Mesendoderm (in vitro differentiated cells): ENCODE results near the gene DDX17.

ENCODE experiments used
- DNase-seq: peaks from one replicate; pipeline ENCODE4 v3.0.0; 2013
- H2AK5ac ChIP-seq: 2 replicates; pipeline ENCODE4 v1.6.1; 2013; ENCODE audit warnings: low read length, inconsistent platforms
- H2BK120ac ChIP-seq: 2 replicates; pipeline ENCODE4 v1.6.1; 2013; ENCODE audit warnings: low read depth, mild to moderate bottlenecking, low read length, moderate library complexity, mixed read lengths
- H2BK15ac ChIP-seq: replicated peaks from 2 replicates; pipeline ENCODE4 v1.6.1; 2013; ENCODE audit warnings: low read depth, mild to moderate bottlenecking, moderate library complexity
- H2BK5ac ChIP-seq: 2 replicates; pipeline ENCODE4 v1.6.1; 2013; ENCODE audit warnings: low read length, inconsistent platforms
- H3K18ac ChIP-seq: 2 replicates; pipeline ENCODE4 v1.6.1; 2013; ENCODE audit warnings: mild to moderate bottlenecking, low read length, mixed read lengths
- H3K23ac ChIP-seq: one replicate; pipeline ENCODE4 v1.6.1; 2013; ENCODE audit warnings: low read length
- H3K27ac ChIP-seq: 2 replicates; pipeline ENCODE4 v1.5.1; 2013; ENCODE audit warnings: low read depth, mild to moderate bottlenecking, inconsistent platforms, low read length, moderate library complexity
- H3K27me3 ChIP-seq: 2 replicates; pipeline ENCODE4 v1.6.1; 2013; ENCODE audit warnings: low read length, control low read depth, mild to moderate bottlenecking, inconsistent platforms; ENCODE audit not compliant: insufficient read depth, poor library complexity
- H3K36me3 ChIP-seq: 2 replicates; pipeline ENCODE4 v1.6.1; 2013; ENCODE audit warnings: low read length, inconsistent platforms; ENCODE audit not compliant: control insufficient read depth, insufficient read depth
- H3K4ac ChIP-seq: one replicate; pipeline ENCODE4 v1.6.1; 2013; ENCODE audit warnings: low read depth, mild to moderate bottlenecking, low read length, moderate library complexity
- H3K4me1 ChIP-seq: 2 replicates; pipeline ENCODE4 v1.6.1; 2013; ENCODE audit warnings: low read depth, low read length, inconsistent platforms; ENCODE audit not compliant: control insufficient read depth
- H3K4me2 ChIP-seq: 2 replicates; pipeline ENCODE4 v1.6.1; 2013; ENCODE audit warnings: low read length
- H3K4me3 ChIP-seq: 2 replicates; pipeline ENCODE4 v1.5.1; 2013; ENCODE audit warnings: mild to moderate bottlenecking, low read length
- H3K56ac ChIP-seq: one replicate; pipeline ENCODE4 v1.6.1; 2013; ENCODE audit warnings: low read length
- H3K79me1 ChIP-seq: 2 replicates; pipeline ENCODE4 v1.6.1; 2013; ENCODE audit warnings: low read length, inconsistent platforms
- H3K79me2 ChIP-seq: 2 replicates; pipeline ENCODE4 v1.6.1; 2013; ENCODE audit warnings: mild to moderate bottlenecking, low read length; ENCODE audit not compliant: control insufficient read depth, insufficient read depth
- H3K9ac ChIP-seq: 2 replicates; pipeline ENCODE4 v1.6.1; 2013; ENCODE audit warnings: low read length, inconsistent platforms
- H4K5ac ChIP-seq: one replicate; pipeline ENCODE4 v1.6.1; 2013; ENCODE audit warnings: low read length
- H4K8ac ChIP-seq: one replicate; pipeline ENCODE4 v1.6.1; 2013; ENCODE audit warnings: low read depth, mild to moderate bottlenecking, control low read depth, low read length, moderate library complexity
- WGBS: extraction: QIAGEN DNeasy Blood & Tissue Kit; methylation state at CpG from one replicate; pipeline ENCODE4 v1.1.7; 2013; ENCODE audit warnings: low lambda C conversion rate, missing lambda C conversion rate; ENCODE audit not compliant: insufficient coverage; ENCODE audit errors: extremely low coverage; 5-methylcytosine and 5-hydroxymethylcytosine counted together

DDX17 gene

DNA sequence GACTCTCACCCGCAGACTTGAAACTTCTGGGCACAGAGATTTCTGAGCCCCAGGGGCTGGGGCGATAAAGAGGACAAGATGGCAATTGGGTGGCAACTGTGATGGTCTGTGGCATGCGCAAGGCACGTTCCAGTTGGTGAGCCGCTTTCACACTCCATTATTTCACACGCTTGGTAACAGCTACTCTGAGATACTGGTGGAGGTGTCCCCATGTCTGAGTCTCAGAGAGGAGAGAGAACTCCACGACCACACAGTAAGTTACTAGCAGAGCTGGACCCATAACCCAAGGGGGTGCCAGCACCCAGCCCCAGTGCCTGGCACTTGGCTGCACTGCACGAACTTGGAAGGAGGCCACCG, 45.1 kb downstream of the DDX17 start:
- Histone ChIP-seq H3K4me1 (no peaks in the 10 kb centered on the region), H3K27me3 (peaks cover 2% of the 10 kb centered on the region), H4K5ac (no peak overlapping the region), H3K56ac (peak overlapping the region; percentile 26), H3K4me2 (peak overlapping the region; percentile 8), H3K23ac (no peak overlapping the region), H3K18ac (no peak overlapping the region), H2BK120ac (no peak overlapping the region), H3K27ac (no peak overlapping the region), H3K79me1 (no peaks in the 10 kb centered on the region), H4K8ac (no peak overlapping the region), H3K79me2 (no peaks in the 10 kb centered on the region), H3K4me3 (no peak overlapping the region), H2BK5ac (no peak overlapping the region), H3K4ac (no peak overlapping the region), H2BK15ac (no peak overlapping the region), H2AK5ac (no peak overlapping the region), H3K9ac (no peak overlapping the region), H3K36me3 (no peaks in the 10 kb centered on the region)
- DNase-seq, result no peak
- no CpG with 5 or more reads among the region's 9 CpGs for WGBS

GRCh38 chr22:38460426-38460840, 45.7 kb downstream of the DDX17 start:
- no peak overlapping the region for H4K5ac ChIP-seq
- no peak for DNase-seq
- no peak overlapping the region for H2BK5ac ChIP-seq
- H3K4ac ChIP-seq, result no peak overlapping the region
- no peak overlapping the region for H2BK120ac ChIP-seq
- no peak overlapping the region for H3K18ac ChIP-seq
- no peak overlapping the region for H3K4me3 ChIP-seq
- H3K4me1 ChIP-seq, result no peaks in the 10 kb centered on the region
- no CpG with 5 or more reads among the region's 8 CpGs for WGBS
- no peak overlapping the region for H3K27ac ChIP-seq
- H3K4me2 ChIP-seq, result no peak overlapping the region
- H4K8ac ChIP-seq, result no peak overlapping the region
- peaks cover 2% of the 10 kb centered on the region for H3K27me3 ChIP-seq
- H2BK15ac ChIP-seq, result no peak overlapping the region
- no peak overlapping the region for H3K23ac ChIP-seq
- H2AK5ac ChIP-seq, result no peak overlapping the region
- no peak overlapping the region for H3K9ac ChIP-seq
- H3K79me1 ChIP-seq, result no peaks in the 10 kb centered on the region
- no peaks in the 10 kb centered on the region for H3K36me3 ChIP-seq
- no peak overlapping the region for H3K56ac ChIP-seq
- no peaks in the 10 kb centered on the region for H3K79me2 ChIP-seq

GRCh38 chr22:38456841-38457699, 49.0 kb downstream of the DDX17 start:
- Histone ChIP-seq H2AK5ac (no peak overlapping the region), H3K9ac (no peak overlapping the region), H3K36me3 (no peaks in the 10 kb centered on the region), H4K8ac (no peak overlapping the region), H3K79me2 (no peaks in the 10 kb centered on the region), H3K56ac (no peak overlapping the region), H4K5ac (no peak overlapping the region), H3K27ac (no peak overlapping the region), H2BK120ac (no peak overlapping the region), H2BK5ac (no peak overlapping the region), H3K18ac (no peak overlapping the region), H3K23ac (no peak overlapping the region), H2BK15ac (no peak overlapping the region), H3K27me3 (peaks cover 15% of the 10 kb centered on the region), H3K4me3 (no peak overlapping the region), H3K4me2 (no peak overlapping the region), H3K4ac (no peak overlapping the region), H3K79me1 (no peaks in the 10 kb centered on the region), H3K4me1 (no peaks in the 10 kb centered on the region)
- no peak for DNase-seq
- WGBS, result no CpG with 5 or more reads among the region's 14 CpGs

DNA sequence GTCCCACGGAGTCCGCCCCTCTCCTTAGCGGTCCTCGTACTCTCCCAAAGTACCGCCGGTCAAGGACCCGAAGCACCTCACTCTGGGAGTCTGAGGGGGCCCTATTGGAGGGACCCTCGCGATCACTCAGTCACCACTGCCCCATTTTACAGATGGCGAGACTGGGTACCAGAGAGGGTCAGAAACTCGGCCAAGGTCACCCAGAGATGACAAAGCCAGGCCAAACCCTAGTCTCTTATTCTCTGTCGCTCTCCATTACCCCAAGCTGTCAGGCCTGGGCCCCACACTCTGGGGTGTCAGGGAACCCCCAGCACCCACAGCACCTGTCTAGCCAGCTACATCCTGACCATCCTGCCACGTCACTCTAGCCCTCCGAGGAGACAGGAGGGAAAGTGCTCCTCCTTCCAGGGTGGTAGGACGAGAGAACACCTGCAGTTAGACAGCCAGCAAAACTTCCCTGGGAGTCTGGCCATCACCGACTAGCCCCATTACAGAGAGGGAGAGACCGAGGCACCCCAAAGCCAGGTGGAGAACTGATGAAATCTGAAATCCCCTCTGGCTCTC, 49.8 kb downstream of the DDX17 start:
- no peak overlapping the region for H3K56ac ChIP-seq
- no peak overlapping the region for H4K8ac ChIP-seq
- no peak overlapping the region for H3K4ac ChIP-seq
- no CpG with 5 or more reads among the region's 17 CpGs for whole genome bisulfite sequencing
- H2BK120ac ChIP-seq, result no peak overlapping the region
- H3K4me2 ChIP-seq, result no peak overlapping the region
- no peak overlapping the region for H3K27ac ChIP-seq
- H3K9ac ChIP-seq, result no peak overlapping the region
- H3K4me3 ChIP-seq, result no peak overlapping the region
- no peak overlapping the region for H2BK15ac ChIP-seq
- H3K18ac ChIP-seq, result no peak overlapping the region
- no peaks in the 10 kb centered on the region for H3K4me1 ChIP-seq
- no peak overlapping the region for H2AK5ac ChIP-seq
- H3K79me1 ChIP-seq, result no peaks in the 10 kb centered on the region
- H3K36me3 ChIP-seq, result no peaks in the 10 kb centered on the region
- no peak overlapping the region for H3K23ac ChIP-seq
- H3K79me2 ChIP-seq, result no peaks in the 10 kb centered on the region
- no peak for DNase-seq
- H4K5ac ChIP-seq, result no peak overlapping the region
- H2BK5ac ChIP-seq, result no peak overlapping the region
- H3K27me3 ChIP-seq, result peaks cover 15% of the 10 kb centered on the region

DNA sequence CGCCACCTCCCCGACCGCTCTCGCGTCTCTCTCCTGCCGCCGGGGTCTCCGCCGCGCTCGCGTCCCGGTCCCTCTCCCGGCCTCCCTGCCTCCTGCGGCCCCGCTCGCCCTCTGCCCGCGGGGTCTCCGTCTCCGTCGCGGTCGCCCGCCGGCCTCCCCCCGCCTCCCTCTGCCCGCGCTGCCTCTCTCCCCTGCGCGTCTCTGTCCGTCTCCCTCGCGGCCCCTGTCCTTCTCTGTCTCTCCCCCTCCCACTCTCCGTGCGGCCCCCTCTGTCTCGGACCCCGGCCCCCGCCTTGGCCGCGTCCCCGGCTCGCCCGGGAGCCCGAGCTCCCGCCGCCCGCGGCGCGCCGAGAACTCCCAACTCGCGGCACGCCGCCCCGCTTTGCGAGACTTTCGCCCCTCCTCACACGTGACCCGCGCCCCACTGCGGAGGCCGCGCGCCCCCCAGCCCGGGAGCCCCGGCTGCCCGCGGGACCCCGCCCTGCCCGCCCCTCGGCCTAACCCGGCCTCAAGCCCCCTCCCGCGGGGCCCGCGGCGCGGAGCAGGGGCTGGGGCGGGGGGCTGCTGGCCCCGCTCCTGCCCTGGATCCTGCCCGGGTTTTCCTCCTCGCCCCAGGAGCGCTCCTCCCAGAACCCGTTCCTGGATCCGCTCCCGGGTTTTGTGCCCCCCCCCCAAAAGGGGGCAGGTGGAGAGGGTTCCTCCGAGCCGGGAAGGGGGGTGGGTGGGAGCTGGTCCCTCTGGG, 50.4 kb downstream of the DDX17 start:
- DNase-seq, result peak; percentile 56
- H2BK5ac ChIP-seq, result no peak overlapping the region
- peak overlapping the region; percentile 54 for H3K4me2 ChIP-seq
- H3K4me1 ChIP-seq, result no peaks in the 10 kb centered on the region
- H4K8ac ChIP-seq, result no peak overlapping the region
- no CpG with 5 or more reads among the region's 90 CpGs for WGBS
- H3K9ac ChIP-seq, result peak overlapping the region; percentile 62
- H3K4ac ChIP-seq, result peak overlapping the region; percentile 21
- H3K18ac ChIP-seq, result peak overlapping the region; percentile 34
- H2BK15ac ChIP-seq, result peak overlapping the region; percentile 20
- peak overlapping the region; percentile 22 for H3K4me3 ChIP-seq
- no peak overlapping the region for H4K5ac ChIP-seq
- H3K27ac ChIP-seq, result no peak overlapping the region
- H3K27me3 ChIP-seq, result peaks cover 15% of the 10 kb centered on the region
- H2AK5ac ChIP-seq, result no peak overlapping the region
- peak overlapping the region; percentile 81 for H3K56ac ChIP-seq
- no peaks in the 10 kb centered on the region for H3K36me3 ChIP-seq
- no peaks in the 10 kb centered on the region for H3K79me2 ChIP-seq
- no peak overlapping the region for H2BK120ac ChIP-seq
- no peak overlapping the region for H3K23ac ChIP-seq
- no peaks in the 10 kb centered on the region for H3K79me1 ChIP-seq
